Measurements from ENCODE around the gene PPP2R2D.

DNA sequence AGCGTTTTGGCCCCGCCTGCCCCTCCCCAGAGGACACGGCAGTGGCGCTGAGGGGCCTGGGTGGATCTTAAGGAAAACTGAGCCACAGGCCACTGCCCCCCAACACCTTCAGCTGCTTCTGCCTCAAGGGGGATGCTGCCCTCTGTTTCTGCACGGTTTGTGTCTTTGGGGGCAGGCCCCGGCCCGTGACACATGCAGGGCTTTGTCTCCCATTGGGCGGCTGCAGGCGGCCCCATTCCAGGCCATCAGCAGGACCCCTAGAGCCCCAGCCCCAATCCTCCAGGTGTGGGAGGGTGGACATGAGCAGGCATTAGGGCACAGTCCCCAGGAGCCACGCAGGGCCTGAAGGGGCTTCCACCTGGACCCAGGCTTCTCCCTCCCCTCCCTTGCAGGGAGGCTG is 25.3 kb upstream of the PPP2R2D start:
- TF ChIP-seq, protein P1, sequence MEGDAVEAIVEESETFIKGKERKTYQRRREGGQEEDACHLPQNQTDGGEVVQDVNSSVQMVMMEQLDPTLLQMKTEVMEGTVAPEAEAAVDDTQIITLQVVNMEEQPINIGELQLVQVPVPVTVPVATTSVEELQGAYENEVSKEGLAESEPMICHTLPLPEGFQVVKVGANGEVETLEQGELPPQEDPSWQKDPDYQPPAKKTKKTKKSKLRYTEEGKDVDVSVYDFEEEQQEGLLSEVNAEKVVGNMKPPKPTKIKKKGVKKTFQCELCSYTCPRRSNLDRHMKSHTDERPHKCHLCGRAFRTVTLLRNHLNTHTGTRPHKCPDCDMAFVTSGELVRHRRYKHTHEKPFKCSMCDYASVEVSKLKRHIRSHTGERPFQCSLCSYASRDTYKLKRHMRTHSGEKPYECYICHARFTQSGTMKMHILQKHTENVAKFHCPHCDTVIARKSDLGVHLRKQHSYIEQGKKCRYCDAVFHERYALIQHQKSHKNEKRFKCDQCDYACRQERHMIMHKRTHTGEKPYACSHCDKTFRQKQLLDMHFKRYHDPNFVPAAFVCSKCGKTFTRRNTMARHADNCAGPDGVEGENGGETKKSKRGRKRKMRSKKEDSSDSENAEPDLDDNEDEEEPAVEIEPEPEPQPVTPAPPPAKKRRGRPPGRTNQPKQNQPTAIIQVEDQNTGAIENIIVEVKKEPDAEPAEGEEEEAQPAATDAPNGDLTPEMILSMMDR (IDR thresholded peaks at IDR 0.05), result no peak
- no peak for TF ChIP-seq POLR2A (IDR thresholded peaks at IDR 0.05)

All from lower leg skin (tissue), 3 donors.